Coronary artery (tissue), 2 donors: ENCODE results near the gene PINK1.
"Not testable (repeated sequence)": the region's sequence is repeated elsewhere in the genome, so short reads cannot be mapped to it uniquely, and the experiment has no call there.

Experiments
- DNase-seq: peaks from one replicate; pipeline ENCODE4 v3.0.0-alpha.2; 2017; ENCODE audit warnings: low spot score
- H3K27ac ChIP-seq, 2 donors: fragments of 200-600 bp; sonication (generic); one replicate each; pipeline ENCODE4 v1.5.1; 2016 to 2019
- H3K4me3 ChIP-seq: fragments of 200-600 bp; sonication (generic); 2 replicates; pipeline ENCODE4 v1.5.1; 2016; ENCODE audit warnings: mild to moderate bottlenecking, moderate library complexity
- TF ChIP-seq, protein P1 (sequence below): fragments of 200-600 bp; sonication (generic); IDR thresholded peaks from one replicate; pipeline ENCODE4 v1.5.1; 2019; ENCODE audit warnings: antibody characterized with exemption

Gene PINK1

GRCh38 chr1:20665726-20666125, 32.5 kb downstream of the PINK1 start:
- TF ChIP-seq, protein P1, sequence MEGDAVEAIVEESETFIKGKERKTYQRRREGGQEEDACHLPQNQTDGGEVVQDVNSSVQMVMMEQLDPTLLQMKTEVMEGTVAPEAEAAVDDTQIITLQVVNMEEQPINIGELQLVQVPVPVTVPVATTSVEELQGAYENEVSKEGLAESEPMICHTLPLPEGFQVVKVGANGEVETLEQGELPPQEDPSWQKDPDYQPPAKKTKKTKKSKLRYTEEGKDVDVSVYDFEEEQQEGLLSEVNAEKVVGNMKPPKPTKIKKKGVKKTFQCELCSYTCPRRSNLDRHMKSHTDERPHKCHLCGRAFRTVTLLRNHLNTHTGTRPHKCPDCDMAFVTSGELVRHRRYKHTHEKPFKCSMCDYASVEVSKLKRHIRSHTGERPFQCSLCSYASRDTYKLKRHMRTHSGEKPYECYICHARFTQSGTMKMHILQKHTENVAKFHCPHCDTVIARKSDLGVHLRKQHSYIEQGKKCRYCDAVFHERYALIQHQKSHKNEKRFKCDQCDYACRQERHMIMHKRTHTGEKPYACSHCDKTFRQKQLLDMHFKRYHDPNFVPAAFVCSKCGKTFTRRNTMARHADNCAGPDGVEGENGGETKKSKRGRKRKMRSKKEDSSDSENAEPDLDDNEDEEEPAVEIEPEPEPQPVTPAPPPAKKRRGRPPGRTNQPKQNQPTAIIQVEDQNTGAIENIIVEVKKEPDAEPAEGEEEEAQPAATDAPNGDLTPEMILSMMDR, result no peak
- Histone ChIP-seq H3K4me3 (no peak overlapping the region), H3K27ac (peak overlapping the region in 1 of 2 donors; percentile 13)
- DNase-seq, result no peak

DNA sequence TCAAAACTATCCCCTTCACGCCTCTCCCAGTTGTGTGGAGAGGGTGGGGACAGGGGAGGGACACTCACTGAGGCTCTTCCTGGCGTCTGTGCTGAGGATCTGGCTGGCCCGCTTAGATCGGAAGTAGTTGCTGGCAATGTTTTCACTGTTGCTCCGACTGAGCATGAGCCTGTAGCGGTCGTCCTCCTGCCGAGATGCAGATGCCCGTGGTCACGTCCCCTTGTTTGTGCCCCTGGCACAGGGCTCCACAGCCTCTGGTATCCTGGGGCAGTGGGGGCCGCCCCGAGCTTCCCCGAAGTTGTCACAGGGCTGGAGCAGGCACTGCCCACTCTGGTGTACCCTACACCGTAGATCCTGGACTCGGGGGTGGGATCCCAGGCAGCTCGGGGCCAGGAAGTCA, 32.9 kb downstream of the PINK1 start:
- no peak for DNase-seq
- H3K4me3 ChIP-seq, result no peak overlapping the region
- H3K27ac ChIP-seq, result peak overlapping the region in 1 of 2 donors; percentile 37
- TF ChIP-seq, protein P1, result no peak

- TF ChIP-seq, protein P1, result no peak
- Histone ChIP-seq H3K27ac (no peak overlapping the region), H3K4me3 (no peak overlapping the region)
- no peak for DNase-seq
These were observed 33.5 kb downstream of the PINK1 start for GRCh38 chr1:20666804-20667203.

- H3K4me3 ChIP-seq, result no peak overlapping the region
- no peak overlapping the region for H3K27ac ChIP-seq
- no peak for DNase-seq
- TF ChIP-seq, protein P1, result no peak
These were observed 35.3 kb downstream of the PINK1 start for GRCh38 chr1:20668581-20668980.

- TF ChIP-seq, protein P1, result no peak
- Histone ChIP-seq H3K4me3 (no peak overlapping the region), H3K27ac (no peak overlapping the region)
- no peak for DNase-seq
These were observed 37.7 kb downstream of the PINK1 start for GRCh38 chr1:20670936-20671335.

DNA sequence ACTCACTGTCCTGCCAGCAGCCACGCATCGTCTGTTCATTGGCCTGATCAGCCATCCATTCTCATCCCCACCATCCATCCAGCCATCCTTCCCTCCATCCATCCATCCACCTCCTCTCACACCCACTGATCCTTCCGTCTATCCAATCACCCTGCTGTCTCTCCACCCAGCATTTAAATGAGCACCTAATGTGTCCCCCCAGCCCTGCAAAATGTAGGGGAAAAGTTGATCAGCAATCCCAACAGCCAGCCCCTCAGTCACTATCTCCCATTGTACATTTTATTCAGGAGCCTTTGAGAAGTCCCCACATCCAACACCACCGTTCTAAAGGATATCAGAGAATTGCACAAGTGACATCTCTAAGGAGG, 39.0 kb downstream of the PINK1 start:
- TF ChIP-seq, protein P1, result no peak
- Histone ChIP-seq H3K27ac (no peak overlapping the region), H3K4me3 (no peak overlapping the region)
- DNase-seq, result no peak

DNA sequence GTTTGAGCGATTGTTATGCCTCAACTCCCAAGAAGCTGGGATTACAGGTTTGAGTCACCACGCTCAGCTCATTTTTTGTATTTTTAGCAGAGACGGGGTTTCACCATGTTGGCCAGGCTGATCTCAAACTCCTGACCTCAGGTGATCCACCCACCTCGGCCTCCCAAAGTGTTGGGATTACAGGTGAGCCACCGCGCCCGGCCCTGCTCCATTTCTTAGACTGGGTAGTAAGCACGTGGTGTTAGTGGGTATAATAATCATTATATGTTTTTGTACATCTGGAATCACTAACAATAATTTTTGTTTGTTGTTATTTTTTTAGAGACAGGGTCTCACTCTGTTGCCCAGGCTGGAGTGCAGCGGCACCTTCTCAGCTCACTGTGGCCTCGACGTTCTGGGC, 40.4 kb downstream of the PINK1 start:
- H3K4me3 ChIP-seq, DNase-seq, H3K27ac ChIP-seq: not testable (repeated sequence)

DNA sequence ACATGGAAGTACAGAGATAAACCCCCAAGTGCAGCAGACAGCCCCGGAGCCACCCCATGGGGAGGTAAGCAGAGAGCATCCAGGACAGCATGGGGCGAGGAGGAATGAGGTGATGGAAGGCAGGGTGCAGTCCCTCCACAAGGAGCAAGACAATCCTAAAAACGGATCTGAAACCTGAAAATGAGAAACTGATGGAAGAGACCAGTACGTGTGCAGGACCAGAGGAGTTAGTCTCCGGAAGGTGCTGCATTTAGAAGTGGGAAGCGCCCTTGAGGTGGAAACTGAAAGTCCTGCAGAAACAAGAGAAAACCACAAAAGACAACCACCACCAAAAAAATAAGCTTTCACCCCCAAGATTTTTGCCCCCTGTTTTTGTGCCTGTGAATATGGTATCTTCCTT, 45.3 kb downstream of the PINK1 start:
- TF ChIP-seq, protein P1, result no peak
- Histone ChIP-seq H3K4me3 (no peak overlapping the region), H3K27ac (no peak overlapping the region)
- no peak for DNase-seq
